ENCODE results near the gene NKAPL. TPM values are rescaled to one million over a fixed set of nuclear protein-coding genes. Genes with fewer than 3 reads are reported as not detected.

Gene NKAPL
- total RNA-seq, 1 donor from 2014 or later = not detected

GRCh38 chr6:28213213-28213523 is 45.9 kb upstream of the NKAPL start:
- Mint-ChIP-seq H3K27ac (ENCODE audit: unreplicated experiment) (no peak overlapping the region), H3K4me3 (no peak overlapping the region), H3K36me3 (ENCODE audit: low read depth) (no peaks in the 10 kb centered on the region), H3K27me3 (ENCODE audit: low read depth) (peaks cover 97% of the 10 kb centered on the region), H3K4me1 (peaks cover 7% of the 10 kb centered on the region), H3K9me3 (no peaks in the 10 kb centered on the region)
- DNase-seq (ENCODE audit: low read depth, low spot score) = no peak
- no peak for TF ChIP-seq CTCF (conservative IDR thresholded peaks at IDR 0.05)

GRCh38 chr6:28215425-28215824 is 43.7 kb upstream of the NKAPL start:
- DNase-seq (ENCODE audit: low read depth, low spot score) = no peak
- Mint-ChIP-seq H3K27me3 (ENCODE audit: low read depth) (peaks cover 94% of the 10 kb centered on the region), H3K9me3 (peaks cover 2% of the 10 kb centered on the region), H3K4me1 (peaks cover 4% of the 10 kb centered on the region), H3K36me3 (ENCODE audit: low read depth) (peaks cover 3% of the 10 kb centered on the region), H3K4me3 (peak overlapping the region; percentile 9), H3K27ac (ENCODE audit: unreplicated experiment) (no peak overlapping the region)
- no peak for TF ChIP-seq CTCF (conservative IDR thresholded peaks at IDR 0.05)

- Mint-ChIP-seq H3K4me1 (no peaks in the 10 kb centered on the region), H3K4me3 (peak overlapping the region; percentile 66), H3K36me3 (ENCODE audit: low read depth) (peaks cover 3% of the 10 kb centered on the region), H3K27me3 (ENCODE audit: low read depth) (peaks cover 93% of the 10 kb centered on the region), H3K27ac (ENCODE audit: unreplicated experiment) (no peak overlapping the region), H3K9me3 (peaks cover 2% of the 10 kb centered on the region)
- DNase-seq (ENCODE audit: low read depth, low spot score) = no peak
- TF ChIP-seq CTCF (conservative IDR thresholded peaks at IDR 0.05) = no peak
These were observed 41.2 kb upstream of the NKAPL start for GRCh38 chr6:28217890-28218289.

GRCh38 chr6:28218312-28219248 is 40.5 kb upstream of the NKAPL start:
- DNase-seq (ENCODE audit: low read depth, low spot score) = peak; percentile 15
- Mint-ChIP-seq H3K27me3 (ENCODE audit: low read depth) (peaks cover 93% of the 10 kb centered on the region), H3K27ac (ENCODE audit: unreplicated experiment) (no peak overlapping the region)

More at GRCh38 chr6:28218312-28219248, 40.5 kb upstream of the NKAPL start:
- peaks cover 2% of the 10 kb centered on the region for H3K9me3 Mint-ChIP-seq
- H3K4me1 Mint-ChIP-seq = no peaks in the 10 kb centered on the region
- peak overlapping the region; percentile 83 for H3K4me3 Mint-ChIP-seq
- no peak for TF ChIP-seq CTCF (conservative IDR thresholded peaks at IDR 0.05)
- H3K36me3 Mint-ChIP-seq (ENCODE audit: low read depth) = peaks cover 3% of the 10 kb centered on the region
